H1 (cell line): ENCODE data around the gene SYNRG. TPM values are rescaled to one million over a fixed set of nuclear protein-coding genes. Genes with fewer than 3 reads are reported as not detected.

Source experiments
- CTCF ChIA-PET: fragments of 300-600 bp; sonication (Branson Sonifier 250); formaldehyde crosslinking; loops from one replicate; lab custom pipeline; 2021; ENCODE audit not compliant: partially characterized antibody; lab: Charles Lee
- POLR2A ChIA-PET: fragments of 300-600 bp; sonication (Branson Sonifier 250); formaldehyde crosslinking; loops from one replicate; lab custom pipeline; 2021; ENCODE audit warnings: inconsistent platforms; ENCODE audit not compliant: partially characterized antibody; lab: Charles Lee
- DNase-seq, 2 experiments: peaks; one replicate each; pipeline versions ENCODE4 v3.0.0 to v3.0.0-alpha.2; 2010 to 2022; ENCODE audit warnings: low spot score in 2 of 2, low read depth in 1 of 2, mixed read lengths in 1 of 2
- FAIRE-seq: peaks from 2 replicates; lab custom pipeline; 2011; peaks lifted over from hg19 to GRCh38; lab: Jason Lieb, UNC
- H2AFZ ChIP-seq: 2 replicates; pipeline ENCODE4 v1.8.1; 2012; ENCODE audit warnings: low read length, inconsistent platforms
- H2AK5ac ChIP-seq: 2 replicates; pipeline ENCODE4 v1.6.1; 2013; ENCODE audit warnings: low read depth, low read length
- H2BK120ac ChIP-seq: replicated peaks from 2 replicates; pipeline ENCODE3; 2013; ENCODE audit warnings: low read depth, low read length, inconsistent platforms
- H2BK12ac ChIP-seq: 2 replicates; pipeline ENCODE4 v1.6.1; 2013; ENCODE audit warnings: low read depth, low read length
- H2BK15ac ChIP-seq: 2 replicates; pipeline ENCODE4 v1.6.1; 2013; ENCODE audit warnings: low read length
- H2BK20ac ChIP-seq: 2 replicates; pipeline ENCODE4 v1.6.1; 2013; ENCODE audit warnings: low read length
- H2BK5ac ChIP-seq: 2 replicates; pipeline ENCODE4 v1.6.1; 2013; ENCODE audit warnings: low read depth, low read length
- H3K14ac ChIP-seq: 2 replicates; pipeline ENCODE4 v1.6.1; 2013; ENCODE audit warnings: inconsistent platforms; ENCODE audit not compliant: insufficient read length
- H3K18ac ChIP-seq: 2 replicates; pipeline ENCODE4 v1.6.1; 2013; ENCODE audit warnings: low read length; ENCODE audit errors: extremely low read depth
- H3K23ac ChIP-seq: 2 replicates; pipeline ENCODE4 v1.6.1; 2013; ENCODE audit warnings: inconsistent platforms; ENCODE audit not compliant: insufficient read length
- H3K23me2 ChIP-seq: 2 replicates; pipeline ENCODE4 v1.6.1; 2013; ENCODE audit warnings: low read depth, low read length
- H3K27ac ChIP-seq: 2 replicates; pipeline ENCODE4 v1.6.1; 2011; ENCODE audit warnings: low read depth, low read length, inconsistent platforms
- H3K27me3 ChIP-seq, 4 experiments: replicated peaks in 1 of 4; 1 replicate in 1 of 4; 2 replicates in 3 of 4; pipeline versions ENCODE4 v1.6.1 to v1.8.1; 2011 to 2013; ENCODE audit warnings: low read length in 3 of 4, mild to moderate bottlenecking in 3 of 4, inconsistent platforms in 2 of 4, mixed read lengths in 2 of 4, moderate library complexity in 1 of 4; ENCODE audit not compliant: control insufficient read depth in 3 of 4, insufficient read depth in 3 of 4; ENCODE audit errors: extremely low read depth in 1 of 4
- H3K36me3 ChIP-seq, 4 experiments: 2 replicates each; pipeline versions ENCODE4 v1.6.1 to v1.8.1; 2011 to 2013; ENCODE audit warnings: mild to moderate bottlenecking in 4 of 4, low read length in 3 of 4, moderate library complexity in 2 of 4, control low read depth in 1 of 4, inconsistent platforms in 1 of 4; ENCODE audit not compliant: insufficient read depth in 4 of 4, control insufficient read depth in 2 of 4
- H3K4ac ChIP-seq: replicated peaks from 2 replicates; pipeline ENCODE3; 2013; ENCODE audit warnings: low read length, low read depth, mixed read lengths, inconsistent platforms; ENCODE audit not compliant: insufficient read length
- H3K4me1 ChIP-seq, 4 experiments: replicated peaks in 1 of 4; 1 replicate in 1 of 4; 2 replicates in 3 of 4; pipeline versions ENCODE4 v1.6.1 to v1.8.1; 2011 to 2013; ENCODE audit warnings: low read length in 3 of 4, inconsistent platforms in 2 of 4, mixed read lengths in 1 of 4; ENCODE audit not compliant: insufficient read depth in 4 of 4, control insufficient read depth in 3 of 4
- H3K4me2 ChIP-seq, 2 experiments: 2 replicates each; pipeline versions ENCODE4 v1.6.1 to v1.8.1; 2011 to 2013; ENCODE audit warnings: low read depth in 2 of 2, low read length in 2 of 2, control low read depth in 1 of 2, inconsistent platforms in 1 of 2, mild to moderate bottlenecking in 1 of 2; ENCODE audit not compliant: insufficient read depth in 1 of 2
- H3K4me3 ChIP-seq, 4 experiments: fragments of 200-600, 300-600 bp in 1 of 4; sonication (generic), shearing (Covaris generic), sonication (Bioruptor Twin) in 1 of 4; 2 replicates each; pipeline versions ENCODE4 v1.5.1 to v1.8.1; 2011 to 2016; ENCODE audit warnings: low read length in 4 of 4, low read depth in 3 of 4, control low read depth in 2 of 4, inconsistent platforms in 2 of 4, mild to moderate bottlenecking in 2 of 4, mixed read lengths in 1 of 4, moderate library complexity in 1 of 4; ENCODE audit not compliant: insufficient read depth in 2 of 4; ENCODE audit errors: extremely low read depth in 1 of 4
- H3K56ac ChIP-seq: replicated peaks from 2 replicates; pipeline ENCODE3; 2013; ENCODE audit warnings: low read depth, mild to moderate bottlenecking, mixed read lengths, low read length, inconsistent platforms; ENCODE audit not compliant: insufficient read length
- H3K79me1 ChIP-seq: 2 replicates; pipeline ENCODE4 v1.6.1; 2013; ENCODE audit warnings: low read depth, low read length, control low read depth
- H3K79me2 ChIP-seq, 2 experiments: 2 replicates each; pipeline versions ENCODE4 v1.6.1 to v1.8.1; 2012 to 2013; ENCODE audit warnings: low read length in 2 of 2, mild to moderate bottlenecking in 2 of 2, inconsistent platforms in 1 of 2; ENCODE audit not compliant: insufficient read depth in 2 of 2, control insufficient read depth in 1 of 2
- H3K9ac ChIP-seq, 4 experiments: replicated peaks in 1 of 4; 1 replicate in 1 of 4; 2 replicates in 3 of 4; pipeline versions ENCODE4 v1.6.1 to v1.8.1; 2011 to 2013; ENCODE audit warnings: low read depth in 3 of 4, low read length in 3 of 4, control low read depth in 2 of 4, mild to moderate bottlenecking in 2 of 4, moderate library complexity in 2 of 4, inconsistent platforms in 1 of 4; ENCODE audit errors: extremely low read depth in 1 of 4
- H3K9me3 ChIP-seq, 2 experiments: 2 replicates each; pipeline versions ENCODE4 v1.6.1 to v1.8.1; 2012 to 2013; ENCODE audit warnings: mild to moderate bottlenecking in 2 of 2, moderate library complexity in 2 of 2, control low read depth in 1 of 2, inconsistent platforms in 1 of 2, low read depth in 1 of 2, low read length in 1 of 2, mixed read lengths in 1 of 2; ENCODE audit not compliant: insufficient read depth in 2 of 2
- H4K20me1 ChIP-seq, 2 experiments: replicated peaks in 1 of 2; 2 replicates each; pipeline versions ENCODE3 to v1.8.1; 2011 to 2013; ENCODE audit warnings: inconsistent platforms in 2 of 2, low read length in 2 of 2, mild to moderate bottlenecking in 1 of 2; ENCODE audit not compliant: insufficient read depth in 2 of 2, control insufficient read depth in 1 of 2
- H4K5ac ChIP-seq: 2 replicates; pipeline ENCODE4 v1.6.1; 2013; ENCODE audit warnings: low read length, low read depth, mixed read lengths, inconsistent platforms; ENCODE audit not compliant: insufficient read length
- H4K8ac ChIP-seq: 2 replicates; pipeline ENCODE4 v1.8.0; 2013; ENCODE audit warnings: mild to moderate bottlenecking, moderate library complexity, low read length, inconsistent platforms; ENCODE audit not compliant: insufficient read depth; ENCODE audit errors: extremely low read depth
- H4K91ac ChIP-seq: replicated peaks from 2 replicates; pipeline ENCODE3; 2013; ENCODE audit warnings: low read length, mixed read lengths, inconsistent platforms; ENCODE audit not compliant: insufficient read length
- BACH1 ChIP-seq: IDR thresholded peaks from 2 replicates; pipeline ENCODE4 v1.6.1; 2012; ENCODE audit warnings: low read length, improper control_type of control experiment
- BCL11A ChIP-seq, 2 experiments: IDR thresholded peaks; one replicate each; pipeline ENCODE4 v1.6.1; 2011; ENCODE audit warnings: low read depth in 2 of 2, low read length in 2 of 2, mild to moderate bottlenecking in 2 of 2
- CBX5 ChIP-seq: fragments of 300-800, 300-1000 bp; sonication (generic); IDR thresholded peaks from 2 replicates; pipeline ENCODE4 v1.7.1; 2016; ENCODE audit warnings: antibody characterized with exemption, low read length, low read depth
- EP300 ChIP-seq, 2 experiments: IDR thresholded peaks; 1 replicate in 1 of 2; 2 replicates in 1 of 2; pipeline ENCODE4 v1.6.1; 2011 to 2012; ENCODE audit warnings: low read depth in 2 of 2, low read length in 2 of 2, mild to moderate bottlenecking in 2 of 2, borderline replicate concordance in 1 of 2, inconsistent platforms in 1 of 2, moderate library complexity in 1 of 2
- EZH2 ChIP-seq: fragments of 200-600 bp; sonication (generic); IDR thresholded peaks from 2 replicates; pipeline ENCODE4 v1.7.1; 2012; ENCODE audit warnings: low read depth, mild to moderate bottlenecking, moderate library complexity, low read length, inconsistent platforms; ENCODE audit not compliant: severe bottlenecking
- JUN ChIP-seq: IDR thresholded peaks from 2 replicates; pipeline ENCODE4 v1.6.1; 2011; ENCODE audit warnings: low read depth, mild to moderate bottlenecking, improper control_type of control experiment, low read length
- MAFK ChIP-seq: IDR thresholded peaks from 2 replicates; pipeline ENCODE4 v1.6.1; 2012; ENCODE audit warnings: low read depth, mild to moderate bottlenecking, improper control_type of control experiment, low read length
- NRF1 ChIP-seq: IDR thresholded peaks from 2 replicates; pipeline ENCODE4 v1.6.1; 2011; ENCODE audit warnings: mild to moderate bottlenecking, low read depth, low read length, improper control_type of control experiment
- POLR2AphosphoS5 ChIP-seq: IDR thresholded peaks from 2 replicates; pipeline ENCODE4 v1.6.1; 2011; ENCODE audit warnings: low read depth, low read length
- SIX5 ChIP-seq: IDR thresholded peaks from 2 replicates; pipeline ENCODE4 v1.6.1; 2011; ENCODE audit warnings: mild to moderate bottlenecking, low read depth, low read length
- SUZ12 ChIP-seq: fragments of 200-600 bp; sonication (generic); IDR thresholded peaks from 2 replicates; pipeline ENCODE4 v1.6.1; 2012; ENCODE audit warnings: mild to moderate bottlenecking, inconsistent platforms, low read length, moderate library complexity, mixed read lengths
- WGBS, 2 experiments: shearing (Covaris generic) in 1 of 2; methylation state at CpG; one replicate each; pipeline versions ENCODE4 v1.1.6 to v1.1.7; 2013 to 2015; ENCODE audit warnings: low lambda C conversion rate in 2 of 2, mixed read lengths in 2 of 2, inconsistent platforms in 1 of 2, low coverage in 1 of 2, missing lambda C conversion rate in 1 of 2; ENCODE audit not compliant: insufficient replicate concordance in 2 of 2, insufficient coverage in 1 of 2, insufficient read length in 1 of 2; ENCODE audit errors: extremely low coverage in 1 of 2, missing lambda C conversion rate in 1 of 2; 5-methylcytosine and 5-hydroxymethylcytosine counted together
- polyA plus RNA-seq, 7 experiments: library from polyadenylated mRNA; depleted of rRNA in 3 of 7; stranded (reverse) in 5 of 7; unstranded in 2 of 7; fragments of >200 nt in 5 of 7; fragments of 200-250 nt in 2 of 7; gene quantifications; 1 replicate in 5 of 7; 2 replicates in 1 of 7; 4 replicates in 1 of 7; pipeline versions ENCODE4 v1.2.1 to v1.2.3, GENCODE V29; 2011 to 2013; ENCODE audit warnings: missing spikeins in 2 of 7, mixed read lengths in 2 of 7
- total RNA-seq: library from RNA; stranded (reverse); fragmentation: NEBNext Ultra II Directional; extraction: Animal tissue kit (Norgen Biotek cat#: 25700); gene quantifications from 2 replicates; pipeline ENCODE4 v1.2.1, GENCODE V29; 2021
- TF ChIP-seq, protein P1 (sequence below): IDR thresholded peaks from 2 replicates; pipeline ENCODE4 v1.6.1; 2012; ENCODE audit warnings: inconsistent platforms
- TF ChIP-seq, protein P2 (sequence below): IDR thresholded peaks from 2 replicates; pipeline ENCODE4 v1.6.1; 2011; ENCODE audit warnings: low read length, improper control_type of control experiment

Gene SYNRG
- total and polyA plus RNA-seq, 2 of the 8 experiments (the other 6 are each of a cell fraction or from before 2014, with no cell fraction given), result 7.7 to 31.7 TPM

DNA sequence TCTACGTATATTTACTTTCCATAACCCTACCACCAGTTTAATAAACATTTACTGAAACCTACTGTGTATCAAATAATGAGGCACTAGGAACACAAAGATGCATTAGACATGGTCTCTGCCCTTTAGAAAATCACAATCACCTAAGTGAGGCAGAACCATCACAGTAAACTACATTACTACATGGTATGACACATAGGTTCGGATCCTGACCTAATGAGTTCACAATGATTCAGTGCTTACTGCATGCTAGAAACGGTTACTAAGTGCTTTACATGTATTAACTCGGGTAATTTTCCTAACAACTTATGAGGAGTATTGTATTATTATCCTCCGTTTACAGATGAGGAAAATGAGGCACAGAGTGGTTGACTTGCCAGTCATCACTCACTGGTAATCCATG lies 5.2 kb upstream of the SYNRG start:
- no peak overlapping the region for H3K56ac ChIP-seq
- H4K91ac ChIP-seq, result no peak overlapping the region
- H3K4me3 ChIP-seq, result no peak overlapping the region
- no peak overlapping the region for H3K4ac ChIP-seq
- CTCF ChIA-PET, result no interaction called here
- H4K5ac ChIP-seq, result no peak overlapping the region
- H2AFZ ChIP-seq, result no peak overlapping the region
- H3K27me3 ChIP-seq, result no peaks in the 10 kb centered on the region
- no peak overlapping the region for H3K23ac ChIP-seq
- H4K8ac ChIP-seq, result no peak overlapping the region
- POLR2A ChIA-PET, result interaction anchor here (0.6 to 1.3 kb wide), 2 partner anchors 27 to 79 kb away, joined by 3 to 6 read pairs; no protein-coding TSS in a partner anchor
- H3K4me1 ChIP-seq, result no peaks in the 10 kb centered on the region
- H2AK5ac ChIP-seq, result no peak overlapping the region
- H2BK12ac ChIP-seq, result no peak overlapping the region
- no peak for FAIRE-seq
- no peaks in the 10 kb centered on the region for H3K9me3 ChIP-seq
- H2BK120ac ChIP-seq, result no peak overlapping the region
- no peaks in the 10 kb centered on the region for H4K20me1 ChIP-seq
- no peak overlapping the region for H3K9ac ChIP-seq
- no peaks in the 10 kb centered on the region for H3K79me1 ChIP-seq
- no peaks in the 10 kb centered on the region for H3K23me2 ChIP-seq
- WGBS, 2 experiments, result 87% methylated on average over 5 of the region's 5 CpGs; no CpG with 5 or more reads in 1 of the 2 experiments
- no peak overlapping the region for H2BK15ac ChIP-seq
- no peak overlapping the region for H3K4me2 ChIP-seq
- no peak overlapping the region for H3K27ac ChIP-seq
- no peak overlapping the region for H3K14ac ChIP-seq
- no peaks in the 10 kb centered on the region for H3K79me2 ChIP-seq
- H2BK5ac ChIP-seq, result no peak overlapping the region
- DNase-seq, result no peak
- no peak overlapping the region for H2BK20ac ChIP-seq
- no peak overlapping the region for H3K18ac ChIP-seq
- peaks cover 4 to 54% (median 23%) of the 10 kb centered on the region in 4 experiments; a peak in 7 of 8 replicates for H3K36me3 ChIP-seq
- TF ChIP-seq SIX5 (no peak), CBX5 (no peak), EP300 (IDR thresholded peaks at IDR 0.05; ENCODE audit: borderline replicate concordance in 1 of 2, low read depth in 2 of 2, low read length in 2 of 2) (no peak), EZH2 (no peak), JUN (no peak), MAFK (no peak), BACH1 (no peak), POLR2AphosphoS5 (no peak), BCL11A (IDR thresholded peaks at IDR 0.05; ENCODE audit: low read depth in 2 of 2, low read length in 2 of 2) (no peak), NRF1 (no peak), SUZ12 (no peak)
- TF ChIP-seq, protein P1, sequence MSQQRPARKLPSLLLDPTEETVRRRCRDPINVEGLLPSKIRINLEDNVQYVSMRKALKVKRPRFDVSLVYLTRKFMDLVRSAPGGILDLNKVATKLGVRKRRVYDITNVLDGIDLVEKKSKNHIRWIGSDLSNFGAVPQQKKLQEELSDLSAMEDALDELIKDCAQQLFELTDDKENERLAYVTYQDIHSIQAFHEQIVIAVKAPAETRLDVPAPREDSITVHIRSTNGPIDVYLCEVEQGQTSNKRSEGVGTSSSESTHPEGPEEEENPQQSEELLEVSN, result no peak
- TF ChIP-seq, protein P2, sequence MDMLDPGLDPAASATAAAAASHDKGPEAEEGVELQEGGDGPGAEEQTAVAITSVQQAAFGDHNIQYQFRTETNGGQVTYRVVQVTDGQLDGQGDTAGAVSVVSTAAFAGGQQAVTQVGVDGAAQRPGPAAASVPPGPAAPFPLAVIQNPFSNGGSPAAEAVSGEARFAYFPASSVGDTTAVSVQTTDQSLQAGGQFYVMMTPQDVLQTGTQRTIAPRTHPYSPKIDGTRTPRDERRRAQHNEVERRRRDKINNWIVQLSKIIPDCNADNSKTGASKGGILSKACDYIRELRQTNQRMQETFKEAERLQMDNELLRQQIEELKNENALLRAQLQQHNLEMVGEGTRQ, result no peak
